NCI-H345 (cell line): ENCODE data around the gene MED10.
"Not testable (repeated sequence)": the region's sequence is repeated elsewhere in the genome, so short reads cannot be mapped to it uniquely, and the experiment has no call there.

Source experiments
- DNase-seq: peaks from one replicate; lab custom pipeline; 2025; lab: John Stamatoyannopoulos, UW

MED10 gene

GRCh38 chr5:6372251-6373080 is 5.9 kb downstream of the MED10 start:
- no peak for DNase-seq

- no peak for DNase-seq
These were observed 7.1 kb downstream of the MED10 start for GRCh38 chr5:6371079-6371810.

GRCh38 chr5:6370580-6370979 is 7.8 kb downstream of the MED10 start:
- DNase-seq, result no peak

GRCh38 chr5:6365977-6366590 is 12.3 kb downstream of the MED10 start:
- DNase-seq, result peak; percentile 66

- DNase-seq, result no peak
These were observed 13.0 kb downstream of the MED10 start for GRCh38 chr5:6365142-6365976.

GRCh38 chr5:6363454-6364011 is 14.8 kb downstream of the MED10 start:
- DNase-seq, result not testable (repeated sequence)

GRCh38 chr5:6362846-6363245 is 15.5 kb downstream of the MED10 start:
- DNase-seq, result peak; percentile 73

GRCh38 chr5:6361101-6361500 is 17.2 kb downstream of the MED10 start:
- no peak for DNase-seq

GRCh38 chr5:6360323-6361072 is 17.8 kb downstream of the MED10 start:
- no peak for DNase-seq

- DNase-seq, result no peak
These were observed 18.6 kb downstream of the MED10 start for GRCh38 chr5:6359555-6360322.

- DNase-seq, result no peak
These were observed 19.9 kb downstream of the MED10 start for GRCh38 chr5:6358434-6358820.

GRCh38 chr5:6357817-6358433 is 20.4 kb downstream of the MED10 start:
- not testable (repeated sequence) for DNase-seq

- no peak for DNase-seq
These were observed 21.7 kb downstream of the MED10 start for GRCh38 chr5:6356578-6357164.

- DNase-seq, result no peak
These were observed 23.1 kb downstream of the MED10 start for GRCh38 chr5:6355294-6355693.

- no peak for DNase-seq
These were observed 23.5 kb downstream of the MED10 start for GRCh38 chr5:6354848-6355247.

- no peak for DNase-seq
These were observed 24.6 kb downstream of the MED10 start for GRCh38 chr5:6353602-6354302.

- no peak for DNase-seq
These were observed 27.9 kb downstream of the MED10 start for GRCh38 chr5:6350277-6351090.

GRCh38 chr5:6349387-6349786 is 29.0 kb downstream of the MED10 start:
- DNase-seq, result no peak
